Mucosa of descending colon (tissue), 3 donors: Measurements from ENCODE around the gene PPP6R3. TPM values are rescaled to one million over a fixed set of nuclear protein-coding genes. Genes with fewer than 3 reads are reported as not detected.
"Not testable (repeated sequence)": the region's sequence is repeated elsewhere in the genome, so short reads cannot be mapped to it uniquely, and the experiment has no call there.

Experiments
- ATAC-seq: fragments of 200-7000 bp; cut with Tn5 transposase; one replicate; pipeline ENCODE4 v1.9.1; 2020; ENCODE audit warnings: mild to moderate bottlenecking, moderate library complexity
- DNase-seq, 3 donors: peaks; one replicate each; pipeline ENCODE4 v3.0.0-alpha.2; 2020
- H3K36me3 ChIP-seq: fragments of 200-600 bp; one replicate; pipeline ENCODE4 v1.8.0; 2021; ENCODE audit warnings: low read depth, mild to moderate bottlenecking
- H3K4me1 ChIP-seq: fragments of 200-600 bp; one replicate; pipeline ENCODE4 v1.8.0; 2021; ENCODE audit warnings: low read depth, mild to moderate bottlenecking
- H3K4me3 ChIP-seq: fragments of 200-600 bp; one replicate; pipeline ENCODE4 v1.8.0; 2021; ENCODE audit warnings: mild to moderate bottlenecking
- H3K9me3 ChIP-seq: fragments of 200-600 bp; one replicate; pipeline ENCODE4 v1.8.0; 2021; ENCODE audit warnings: mild to moderate bottlenecking
- intact Hi-C, 2 donors: fragments of 100-400 bp; cut with DNase I in 1 of 2; cut with micrococcal nuclease in 1 of 2; formaldehyde crosslinking; loops; one replicate each; pipeline versions ENCODE4 v1.11.0 to v1.11.1; 2022; cut with DNase I, micrococcal nuclease
- total RNA-seq, 3 donors: library from RNA; stranded (reverse); fragmentation: NEBNext Ultra II Directional in 2 of 3; extraction: Animal tissue kit (Norgen Biotek cat#: 25700) in 2 of 3; gene quantifications; one replicate each; pipeline versions ENCODE4 v1.2.1 to v1.2.4, GENCODE V29; 2021 to 2023
- TF ChIP-seq, protein P1 (sequence below): fragments of 200-600 bp; IDR thresholded peaks from one replicate; pipeline ENCODE4 v1.8.0; 2022; ENCODE audit warnings: antibody characterized with exemption, mild to moderate bottlenecking
- donor health status: DM: no; HTN: no; CAD: no; lungs with moderate emphysema.
- donor health status: DM: no; HTN: no; CAD: no.
- donor health status: DM: no; HTN: yes; CAD: no.

The PPP6R3 gene
- total RNA-seq, 3 donors from 2014 or later: 107 to 141 (median 115) TPM

DNA sequence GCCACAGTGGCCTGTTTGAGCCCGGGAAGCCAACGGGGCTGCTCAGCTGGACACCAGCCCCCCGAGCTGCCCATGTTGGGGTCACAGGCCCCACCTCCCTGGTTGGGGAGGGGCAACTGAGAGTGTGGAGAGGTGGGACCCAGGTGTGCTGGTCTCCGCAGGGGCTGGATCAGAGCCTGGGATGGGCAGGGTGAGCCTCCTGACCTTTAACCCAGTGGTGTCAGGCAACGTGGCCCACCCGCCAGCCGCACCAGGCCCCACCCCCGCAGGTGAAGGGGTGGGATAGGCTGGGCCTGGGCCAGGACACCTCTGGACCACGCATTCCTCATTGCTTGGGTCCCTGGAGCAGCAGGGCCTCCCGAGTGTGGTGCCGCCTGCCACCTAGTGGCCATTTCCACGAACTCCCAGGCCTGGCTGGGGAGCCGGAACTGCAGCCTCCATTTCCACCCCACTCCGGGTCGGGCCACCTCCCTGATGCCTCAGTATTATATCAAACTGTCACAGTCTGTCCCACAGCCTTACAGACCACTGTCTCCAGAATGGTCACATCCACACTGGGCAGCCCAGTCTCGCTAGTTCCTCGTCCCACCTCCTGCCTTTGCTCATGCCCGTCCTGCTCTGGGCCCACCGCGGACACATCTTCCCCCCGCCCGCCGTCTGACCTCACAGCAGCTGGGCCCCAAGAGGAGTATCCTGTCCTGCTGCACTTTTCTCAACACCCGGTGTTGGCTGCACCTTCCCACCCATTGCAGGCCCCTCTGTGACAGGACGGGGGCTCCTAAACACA, 13.3 kb upstream of the PPP6R3 start:
- Histone ChIP-seq H3K36me3 (no peaks in the 10 kb centered on the region), H3K9me3 (no peaks in the 10 kb centered on the region), H3K4me1 (peaks cover 5% of the 10 kb centered on the region), H3K4me3 (no peak overlapping the region)
- DNase-seq: peak; percentile 79 to 86 (median 83)
- ATAC-seq: peak; percentile 96
- intact Hi-C loops: no loop called here
- TF ChIP-seq, protein P1, sequence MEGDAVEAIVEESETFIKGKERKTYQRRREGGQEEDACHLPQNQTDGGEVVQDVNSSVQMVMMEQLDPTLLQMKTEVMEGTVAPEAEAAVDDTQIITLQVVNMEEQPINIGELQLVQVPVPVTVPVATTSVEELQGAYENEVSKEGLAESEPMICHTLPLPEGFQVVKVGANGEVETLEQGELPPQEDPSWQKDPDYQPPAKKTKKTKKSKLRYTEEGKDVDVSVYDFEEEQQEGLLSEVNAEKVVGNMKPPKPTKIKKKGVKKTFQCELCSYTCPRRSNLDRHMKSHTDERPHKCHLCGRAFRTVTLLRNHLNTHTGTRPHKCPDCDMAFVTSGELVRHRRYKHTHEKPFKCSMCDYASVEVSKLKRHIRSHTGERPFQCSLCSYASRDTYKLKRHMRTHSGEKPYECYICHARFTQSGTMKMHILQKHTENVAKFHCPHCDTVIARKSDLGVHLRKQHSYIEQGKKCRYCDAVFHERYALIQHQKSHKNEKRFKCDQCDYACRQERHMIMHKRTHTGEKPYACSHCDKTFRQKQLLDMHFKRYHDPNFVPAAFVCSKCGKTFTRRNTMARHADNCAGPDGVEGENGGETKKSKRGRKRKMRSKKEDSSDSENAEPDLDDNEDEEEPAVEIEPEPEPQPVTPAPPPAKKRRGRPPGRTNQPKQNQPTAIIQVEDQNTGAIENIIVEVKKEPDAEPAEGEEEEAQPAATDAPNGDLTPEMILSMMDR: peak; percentile 89

DNA sequence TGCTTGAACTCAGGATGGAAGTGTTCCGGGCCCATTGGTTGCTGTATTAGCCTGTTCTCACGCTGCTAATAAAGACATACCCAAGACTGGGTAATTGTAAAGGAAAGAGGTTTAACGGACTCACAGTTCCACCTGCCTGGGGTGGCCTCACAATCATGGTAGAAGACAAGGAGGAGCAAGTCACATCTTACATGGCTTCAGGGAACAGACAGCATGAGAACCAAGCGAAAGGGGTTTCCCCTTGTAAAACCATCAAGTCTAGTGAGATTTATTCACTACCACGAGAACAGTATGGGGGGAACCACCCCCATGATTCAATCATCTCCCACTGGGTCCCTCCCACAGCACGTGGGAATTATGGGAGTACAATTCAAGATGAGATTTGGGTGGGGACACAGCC, 12.6 kb upstream of the PPP6R3 start:
- H3K4me3 ChIP-seq, H3K9me3 ChIP-seq, ATAC-seq, H3K4me1 ChIP-seq, intact Hi-C loops, H3K36me3 ChIP-seq: not testable (repeated sequence)
- peak in 1 of 3 donors; percentile 2 for DNase-seq

DNA sequence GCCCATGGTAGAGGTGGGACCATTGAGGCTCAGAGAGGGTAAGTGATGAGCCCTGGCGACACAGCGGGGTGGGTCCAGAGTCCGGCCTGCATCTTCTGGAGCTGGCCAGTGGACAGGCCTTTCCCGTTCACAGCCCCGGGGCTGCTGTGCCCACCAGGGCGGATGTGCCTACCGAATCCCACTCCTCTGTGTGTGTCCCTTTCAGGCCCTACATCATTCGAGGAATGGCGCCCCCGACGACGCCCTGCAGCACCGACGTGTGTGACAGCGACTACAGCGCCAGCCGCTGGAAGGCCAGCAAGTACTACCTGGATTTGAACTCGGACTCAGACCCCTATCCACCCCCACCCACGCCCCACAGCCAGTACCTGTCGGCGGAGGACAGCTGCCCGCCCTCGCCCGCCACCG, 11.9 kb upstream of the PPP6R3 start:
- intact Hi-C loops: no loop called here
- no peaks in the 10 kb centered on the region for H3K9me3 ChIP-seq
- no peaks in the 10 kb centered on the region for H3K36me3 ChIP-seq
- TF ChIP-seq, protein P1: no peak
- H3K4me1 ChIP-seq: peaks cover 5% of the 10 kb centered on the region
- ATAC-seq: no peak
- DNase-seq: peak in 1 of 3 donors; percentile 26
- H3K4me3 ChIP-seq: no peak overlapping the region

DNA sequence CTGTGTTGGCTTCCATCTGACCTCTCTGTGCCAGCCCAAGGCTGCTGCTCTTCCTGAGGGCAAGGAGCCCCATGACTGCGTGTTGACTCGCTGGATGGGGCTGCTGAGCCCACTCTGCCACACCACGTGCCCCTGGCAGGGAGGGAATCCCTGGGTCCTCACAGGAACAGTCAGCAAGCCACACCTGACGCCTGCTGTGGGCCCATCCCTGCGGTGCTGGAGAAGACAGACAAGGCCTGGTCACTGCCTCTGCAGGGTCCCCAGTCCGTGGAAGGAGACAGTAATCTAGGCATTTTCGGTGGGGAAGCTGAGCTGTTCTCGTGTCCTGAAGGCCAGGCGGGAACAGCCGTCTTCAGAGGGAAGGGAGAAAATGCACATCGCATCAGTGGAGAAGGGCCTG, 10.6 kb upstream of the PPP6R3 start:
- Histone ChIP-seq H3K4me1 (peaks cover 5% of the 10 kb centered on the region), H3K36me3 (no peaks in the 10 kb centered on the region), H3K9me3 (no peaks in the 10 kb centered on the region), H3K4me3 (no peak overlapping the region)
- intact Hi-C loops: no loop called here
- ATAC-seq: no peak
- peak in 1 of 3 donors; percentile 17 for DNase-seq
- TF ChIP-seq, protein P1: no peak

DNA sequence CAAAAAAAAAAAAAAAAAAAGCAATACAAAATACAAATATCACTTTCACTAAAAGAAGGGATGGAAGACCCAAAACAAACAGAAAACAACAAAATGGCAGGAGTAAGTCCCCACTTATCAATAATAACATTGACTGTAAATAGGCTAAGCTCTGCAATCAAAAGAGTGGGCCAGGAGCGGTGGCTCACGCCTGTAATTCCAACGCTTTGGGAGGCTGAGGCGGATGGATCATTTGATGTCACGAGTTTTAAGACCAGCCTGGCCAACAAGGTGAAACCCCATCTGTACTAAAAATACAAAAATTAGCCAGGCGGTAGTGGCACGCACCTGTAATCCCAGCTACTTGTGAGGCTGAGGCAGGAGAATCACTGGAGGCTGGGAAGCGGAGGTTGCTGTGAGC, 9.8 kb upstream of the PPP6R3 start:
- intact Hi-C loops: no loop called here
- DNase-seq: no peak

DNA sequence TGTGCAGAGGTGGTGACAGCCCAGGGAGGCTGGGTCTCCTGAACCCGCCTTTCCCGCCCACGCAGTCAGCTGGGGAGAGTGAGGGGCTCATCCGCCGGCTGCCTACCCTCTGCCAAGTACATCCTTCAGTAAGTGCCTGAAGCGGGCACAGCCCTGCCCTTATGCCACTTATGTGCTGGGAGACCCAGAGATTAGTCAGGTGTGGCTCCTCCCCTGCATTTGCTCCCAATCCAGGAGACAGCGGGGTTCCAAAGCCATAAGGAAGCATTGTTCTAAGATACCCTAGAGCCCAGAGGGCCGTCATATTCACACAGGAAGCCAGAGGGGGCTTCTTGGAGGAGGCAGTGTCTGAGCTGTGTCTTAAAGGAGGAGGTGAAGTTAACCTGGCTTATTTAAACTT, 5.8 kb upstream of the PPP6R3 start:
- peak; percentile 26 for ATAC-seq
- no peak for DNase-seq
- TF ChIP-seq, protein P1: no peak

More for the DNA sequence above, 9.8 kb upstream of the PPP6R3 start:
- TF ChIP-seq, protein P1: no peak
- ATAC-seq: no peak
- Histone ChIP-seq H3K36me3 (no peaks in the 10 kb centered on the region), H3K4me3 (no peak overlapping the region), H3K9me3 (no peaks in the 10 kb centered on the region), H3K4me1 (peaks cover 5% of the 10 kb centered on the region)

More for the DNA sequence above, 5.8 kb upstream of the PPP6R3 start:
- H3K4me3 ChIP-seq: no peak overlapping the region
- H3K36me3 ChIP-seq: no peaks in the 10 kb centered on the region
- no peaks in the 10 kb centered on the region for H3K9me3 ChIP-seq
- peaks cover 22% of the 10 kb centered on the region for H3K4me1 ChIP-seq
- intact Hi-C loops: no loop called here
